ENCODE results near the gene NAGLU. TPM values are rescaled to one million over a fixed set of nuclear protein-coding genes. Genes with fewer than 3 reads are reported as not detected.

The NAGLU gene
- total and polyA plus RNA-seq, 8 donors, result 11.7 to 55.8 (median 21.1) TPM

DNA sequence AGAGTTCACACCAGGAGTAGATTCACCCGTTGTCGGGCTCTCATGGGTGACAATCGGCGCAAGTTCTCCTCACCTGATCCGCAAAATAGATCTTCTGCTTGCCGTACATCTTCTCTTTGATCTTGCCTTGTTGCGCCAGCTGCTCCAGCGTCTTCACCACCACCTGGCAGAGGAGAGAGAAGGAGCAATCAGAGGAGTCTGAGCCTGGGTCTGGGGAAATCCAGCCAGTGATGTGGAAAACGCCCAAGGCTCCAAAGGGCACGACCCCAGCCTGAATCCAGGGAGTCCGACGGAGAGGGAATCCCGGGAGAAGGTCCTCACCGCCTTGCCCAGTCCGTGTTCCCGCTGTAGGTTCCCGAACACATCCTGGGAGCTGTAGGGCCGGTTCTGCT is 41.1 kb downstream of the NAGLU start:
- Histone ChIP-seq H3K4me1 (peaks cover 22 to 67% (median 37%) of the 10 kb centered on the region in 4 donors), H3K27ac (peak overlapping the region; percentile 60 to 93 (median 85)), H3K4me3 (peak overlapping the region; percentile 48 to 66 (median 58)), H3K36me3 (peaks cover 35 to 71% (median 60%) of the 10 kb centered on the region in 4 donors), H3K27me3 (no peaks in the 10 kb centered on the region), H3K9me3 (no peaks in the 10 kb centered on the region)
- intact Hi-C loops (cut with DNase I; ENCODE audit: low total_unique reads), result no loop called here
- DNase-seq, result no peak
- 5 to 7% (median 6%) methylated on average over 17 to 18 of the region's 18 CpGs for WGBS, 5 donors
- no peak for TF ChIP-seq EP300 (IDR thresholded peaks at IDR 0.05)
- no peak for TF ChIP-seq POLR2A (IDR thresholded peaks at IDR 0.05)
- TF ChIP-seq CTCF (IDR thresholded peaks at IDR 0.05), result no peak
- no peak for TF ChIP-seq POLR2AphosphoS5 (IDR thresholded peaks at IDR 0.05)

- Histone ChIP-seq H3K9me3 (no peaks in the 10 kb centered on the region), H3K27me3 (no peaks in the 10 kb centered on the region), H3K4me1 (peaks cover 16 to 62% (median 31%) of the 10 kb centered on the region in 4 donors), H3K36me3 (peaks cover 35 to 71% (median 60%) of the 10 kb centered on the region in 4 donors), H3K4me3 (peak within 1 kb of the TSS; percentile 48 to 66 (median 58)), H3K27ac (peak within 1 kb of the TSS; percentile 85 to 93 (median 88))
- intact Hi-C loops (cut with DNase I; ENCODE audit: low total_unique reads), result no loop called here
- 0 to 2% (median 0%) methylated on average over 52 of the region's 52 CpGs for WGBS, 5 donors
- peak in 4 of 7 experiments; percentile 10 to 37 (median 20) for TF ChIP-seq CTCF (IDR thresholded peaks at IDR 0.05)
- TF ChIP-seq POLR2A (IDR thresholded peaks at IDR 0.05), result peak in 1 of 4 donors; percentile 31
- TF ChIP-seq EP300 (IDR thresholded peaks at IDR 0.05), result no peak
- TF ChIP-seq POLR2AphosphoS5 (IDR thresholded peaks at IDR 0.05), result peak; percentile 76 to 94 (median 90)
- DNase-seq, result peak; percentile 96 to 98
Observed at GRCh38 chr17:42577532-42578281, 41.7 kb downstream of the NAGLU start, which contains the start of gene PSMC3IP. Gene PSMC3IP, minus strand, starts transcription at chr17:42577729. Its CDS starts 43 bp downstream, at chr17:42577686.

GRCh38 chr17:42578282-42578869 is 42.3 kb downstream of the NAGLU start:
- H3K27me3 ChIP-seq, result no peaks in the 10 kb centered on the region
- peaks cover 14 to 55% (median 28%) of the 10 kb centered on the region in 4 donors for H3K4me1 ChIP-seq
- intact Hi-C loops (cut with DNase I; ENCODE audit: low total_unique reads), result no loop called here
- peak; percentile 79 to 92 for DNase-seq
- no peaks in the 10 kb centered on the region for H3K9me3 ChIP-seq
- H3K4me3 ChIP-seq, result peak overlapping the region; percentile 48 to 66 (median 58)
- H3K27ac ChIP-seq, result peak overlapping the region; percentile 85 to 93 (median 88)
- peaks cover 35 to 71% (median 60%) of the 10 kb centered on the region in 4 donors for H3K36me3 ChIP-seq
- TF ChIP-seq EP300 (IDR thresholded peaks at IDR 0.05) (no peak), POLR2AphosphoS5 (IDR thresholded peaks at IDR 0.05) (peak in 1 of 3 donors; percentile 36), CTCF (IDR thresholded peaks at IDR 0.05) (peak in 5 of 7 experiments; percentile 59 to 80 (median 69)), POLR2A (IDR thresholded peaks at IDR 0.05) (no peak)
- WGBS, 5 donors, result 0 to 1% (median 0%) methylated on average over 20 of the region's 20 CpGs

DNA sequence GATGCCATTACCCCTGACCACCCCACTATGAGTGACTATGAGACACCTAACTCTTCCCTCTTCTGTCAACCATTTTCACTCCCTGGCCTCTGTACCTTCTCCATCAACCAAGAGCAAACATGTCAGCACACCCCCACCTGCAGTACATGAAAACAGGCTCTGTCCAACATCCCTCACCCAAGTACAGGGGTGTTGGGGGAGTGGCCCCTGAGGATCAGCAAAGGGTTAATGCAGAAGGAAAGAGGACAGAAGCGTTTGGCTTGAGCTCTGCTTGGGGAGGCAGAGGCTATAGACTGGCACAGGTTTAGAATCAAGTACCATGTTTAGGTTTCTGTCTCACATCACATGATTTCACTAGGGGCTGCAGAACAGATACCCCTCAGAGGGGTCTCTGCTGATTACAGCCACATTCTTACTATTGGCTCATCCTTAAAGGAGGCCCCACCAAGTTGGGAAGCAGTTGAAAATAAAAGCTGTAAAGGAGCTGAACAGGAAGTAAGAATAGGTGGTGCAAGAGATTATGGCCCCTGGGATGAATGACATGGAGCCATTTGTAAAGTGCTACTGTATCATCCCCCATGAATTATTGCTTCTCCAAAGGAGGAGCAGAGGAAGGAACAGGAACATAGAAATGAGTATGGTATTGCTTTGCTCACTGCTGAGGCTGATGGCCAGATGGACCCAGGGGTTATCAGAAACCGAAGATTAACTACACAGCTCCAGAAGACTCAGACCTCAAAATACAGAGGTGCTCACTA is 43.9 kb downstream of the NAGLU start:
- peaks cover 17 to 45% (median 40%) of the 10 kb centered on the region in 4 donors for H3K4me1 ChIP-seq
- H3K36me3 ChIP-seq, result peaks cover 40 to 71% (median 61%) of the 10 kb centered on the region in 4 donors
- no peak for TF ChIP-seq EP300 (IDR thresholded peaks at IDR 0.05)
- no peak for TF ChIP-seq POLR2A (IDR thresholded peaks at IDR 0.05)
- no peak for TF ChIP-seq POLR2AphosphoS5 (IDR thresholded peaks at IDR 0.05)
- no peak for TF ChIP-seq CTCF (IDR thresholded peaks at IDR 0.05)
- intact Hi-C loops (cut with DNase I; ENCODE audit: low total_unique reads), result loop anchor here (10.0 kb wide), 1 partner anchor 105 kb away; the partner anchor contains the start of genes CCR10 and CNTNAP1
- DNase-seq, result no peak
- WGBS, 5 donors, result 17 to 47% (median 36%) methylated on average over 2 of the region's 2 CpGs
- H3K4me3 ChIP-seq, result no peak overlapping the region
- H3K27ac ChIP-seq, result peak overlapping the region in 2 of 5 donors; percentile 4 to 92
- H3K27me3 ChIP-seq, result no peaks in the 10 kb centered on the region
- no peaks in the 10 kb centered on the region for H3K9me3 ChIP-seq
